Inflammatory macrophage treated with lipopolysaccharide for 4 hours (primary cell): ENCODE results near the gene CNTD1.

Experiments
- DNase-seq: peaks from one replicate; pipeline ENCODE4 v3.0.0-alpha.2; 2020

Gene CNTD1

DNA sequence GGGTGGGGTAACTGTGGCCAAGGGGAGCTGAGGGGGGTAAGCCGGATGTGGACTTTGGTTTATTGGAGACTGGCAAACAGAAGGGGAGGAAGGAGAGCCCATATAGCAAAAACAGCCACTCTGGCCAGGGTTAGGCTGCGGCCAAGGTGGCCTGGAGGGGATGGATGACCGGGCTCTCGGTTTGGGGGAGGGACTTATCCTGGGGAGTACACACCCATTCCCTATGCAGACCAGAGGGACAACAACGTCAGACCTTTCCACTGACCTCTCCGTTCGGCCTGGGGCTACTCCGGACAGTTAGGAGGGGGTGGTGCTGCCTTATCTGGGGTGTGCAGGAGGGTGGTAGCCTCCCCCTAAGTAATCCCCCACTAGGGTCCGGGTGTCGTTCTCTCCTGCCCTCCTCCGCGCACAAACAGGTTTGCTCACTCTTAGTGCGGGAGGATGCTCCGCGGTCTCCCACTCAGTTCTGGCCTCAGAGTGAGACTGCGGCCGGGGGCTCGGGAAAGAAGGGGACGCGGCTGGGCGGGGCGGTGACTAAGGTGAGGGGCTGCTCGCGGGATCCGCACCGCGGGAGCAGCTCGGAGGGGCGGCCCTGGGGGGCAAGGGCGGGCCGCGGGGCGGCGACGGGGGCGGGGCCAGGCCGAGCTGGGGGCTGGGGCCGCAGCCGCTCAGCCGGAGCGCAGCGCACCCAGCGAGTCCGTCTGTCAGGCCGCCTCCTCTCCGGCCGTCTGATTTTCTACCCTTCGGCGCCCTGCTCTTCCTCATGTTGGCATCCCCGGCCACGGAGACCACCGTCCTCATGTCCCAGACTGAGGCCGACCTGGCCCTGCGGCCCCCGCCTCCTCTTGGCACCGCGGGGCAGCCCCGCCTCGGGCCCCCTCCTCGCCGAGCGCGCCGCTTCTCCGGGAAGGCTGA, 18.5 kb upstream of the CNTD1 start, which contains the start of gene WNK4:
Gene WNK4, plus strand, starts transcription at position 675 of the 915 bp plus-strand sequence. Its CDS starts 89 bp downstream, at position 764.
- no peak for DNase-seq

DNA sequence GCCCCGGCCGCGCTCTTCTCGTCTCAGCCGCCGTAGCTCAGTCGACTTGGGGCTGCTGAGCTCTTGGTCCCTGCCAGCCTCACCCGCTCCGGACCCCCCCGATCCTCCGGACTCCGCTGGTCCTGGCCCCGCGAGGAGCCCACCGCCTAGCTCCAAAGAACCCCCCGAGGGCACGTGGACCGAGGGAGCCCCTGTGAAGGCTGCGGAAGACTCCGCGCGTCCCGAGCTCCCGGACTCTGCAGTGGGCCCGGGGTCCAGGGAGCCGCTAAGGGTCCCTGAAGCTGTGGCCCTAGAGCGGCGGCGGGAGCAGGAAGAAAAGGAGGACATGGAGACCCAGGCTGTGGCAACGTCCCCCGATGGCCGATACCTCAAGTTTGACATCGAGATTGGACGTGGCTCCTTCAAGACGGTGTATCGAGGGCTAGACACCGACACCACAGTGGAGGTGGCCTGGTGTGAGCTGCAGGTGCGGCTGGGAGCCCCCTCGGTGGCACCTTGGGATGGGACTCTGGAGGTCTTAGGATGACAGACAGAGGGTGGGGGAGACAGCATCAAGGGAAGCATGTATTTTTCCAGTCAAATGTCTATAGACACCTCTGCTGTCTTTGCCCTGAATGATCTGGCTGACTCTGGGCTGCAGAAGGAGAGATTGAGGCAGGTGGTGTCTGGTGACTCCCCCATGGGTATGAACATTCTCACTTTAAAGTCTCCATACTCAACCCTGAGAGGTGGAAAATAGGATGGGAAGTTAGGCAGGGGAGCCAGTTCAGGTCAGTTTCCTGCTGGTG, 17.6 kb upstream of the CNTD1 start:
- DNase-seq: no peak

GRCh38 chr17:42781639-42782165, 17.0 kb upstream of the CNTD1 start:
- DNase-seq: no peak

- no peak for DNase-seq
Measured at GRCh38 chr17:42782166-42783061, 16.2 kb upstream of the CNTD1 start.

GRCh38 chr17:42783062-42783790, 15.4 kb upstream of the CNTD1 start:
- no peak for DNase-seq

GRCh38 chr17:42783791-42784138, 14.9 kb upstream of the CNTD1 start:
- no peak for DNase-seq

DNA sequence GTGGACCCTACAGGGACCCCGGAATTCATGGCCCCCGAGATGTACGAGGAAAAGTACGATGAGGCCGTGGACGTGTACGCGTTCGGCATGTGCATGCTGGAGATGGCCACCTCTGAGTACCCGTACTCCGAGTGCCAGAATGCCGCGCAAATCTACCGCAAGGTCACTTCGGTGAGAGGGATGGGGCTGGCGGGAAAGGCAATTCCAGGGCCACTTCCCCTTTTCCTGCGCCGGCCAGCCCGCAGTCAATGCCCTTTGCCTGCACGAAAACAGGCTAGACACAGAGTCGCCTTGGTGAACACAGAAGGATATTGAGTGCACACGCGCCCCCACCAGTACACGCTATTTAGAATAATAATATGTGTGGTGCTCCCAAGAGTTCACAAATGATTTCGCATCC, 14.3 kb upstream of the CNTD1 start:
- DNase-seq: peak; percentile 23

- DNase-seq: no peak
Measured at GRCh38 chr17:42784811-42785592, 13.7 kb upstream of the CNTD1 start.

GRCh38 chr17:42787266-42787665, 11.4 kb upstream of the CNTD1 start:
- DNase-seq: no peak

DNA sequence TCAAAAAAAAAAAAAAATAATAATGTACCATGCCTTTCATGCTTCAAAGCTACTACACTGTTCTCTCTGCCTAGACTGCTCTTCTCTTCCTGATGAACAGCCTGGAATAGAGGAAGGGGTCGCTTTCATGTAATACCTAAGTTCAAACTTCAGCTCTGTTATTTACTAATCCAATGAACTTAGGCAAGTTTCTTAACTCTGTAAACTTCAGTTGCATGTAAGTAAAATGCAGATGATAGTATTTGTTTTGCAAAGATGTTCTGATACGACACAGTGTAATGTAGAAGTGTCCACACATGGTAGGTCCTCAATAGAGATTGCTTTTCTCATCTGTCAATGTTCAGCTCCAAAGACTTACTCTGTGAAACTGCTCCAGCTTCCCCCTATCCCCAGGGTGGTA, 6.7 kb upstream of the CNTD1 start:
- no peak for DNase-seq

DNA sequence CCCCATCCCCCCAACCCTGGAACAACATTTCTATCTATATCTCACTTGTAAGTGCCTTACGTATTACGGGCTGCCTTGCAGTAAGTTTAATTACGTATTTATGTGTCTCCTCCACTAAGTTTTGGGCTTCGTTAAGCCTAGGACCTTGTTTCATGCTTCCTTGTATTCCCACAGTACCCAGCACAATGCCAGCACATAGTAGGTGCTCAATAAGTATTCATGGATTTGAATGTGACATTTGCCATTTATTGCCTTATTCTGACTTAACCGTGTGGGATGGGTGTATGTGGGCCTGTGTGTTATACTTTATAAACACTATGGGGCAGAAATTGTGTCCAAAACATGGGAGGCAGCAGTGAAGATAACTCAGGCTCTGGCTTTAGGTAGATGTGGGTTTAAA, 6.1 kb upstream of the CNTD1 start:
- DNase-seq: no peak

DNA sequence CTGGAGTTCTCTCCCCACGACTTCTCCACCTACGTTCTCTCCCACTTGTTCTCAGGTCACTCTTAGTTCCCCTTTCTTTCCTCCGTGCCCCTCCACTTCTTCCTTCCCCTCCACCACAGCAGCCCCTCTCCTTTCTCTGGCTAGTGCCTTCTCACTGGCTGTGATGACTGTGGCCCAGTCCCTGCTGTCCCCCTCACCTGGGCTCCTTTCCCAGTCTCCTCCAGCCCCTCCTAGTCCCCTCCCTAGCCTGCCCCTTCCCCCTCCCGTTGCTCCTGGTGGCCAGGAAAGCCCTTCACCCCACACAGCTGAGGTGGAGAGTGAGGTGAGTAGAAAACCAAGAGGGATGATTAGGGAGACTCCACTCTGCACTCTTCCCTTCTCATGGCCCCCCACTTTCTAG, 3.6 kb upstream of the CNTD1 start:
- DNase-seq: no peak

DNA sequence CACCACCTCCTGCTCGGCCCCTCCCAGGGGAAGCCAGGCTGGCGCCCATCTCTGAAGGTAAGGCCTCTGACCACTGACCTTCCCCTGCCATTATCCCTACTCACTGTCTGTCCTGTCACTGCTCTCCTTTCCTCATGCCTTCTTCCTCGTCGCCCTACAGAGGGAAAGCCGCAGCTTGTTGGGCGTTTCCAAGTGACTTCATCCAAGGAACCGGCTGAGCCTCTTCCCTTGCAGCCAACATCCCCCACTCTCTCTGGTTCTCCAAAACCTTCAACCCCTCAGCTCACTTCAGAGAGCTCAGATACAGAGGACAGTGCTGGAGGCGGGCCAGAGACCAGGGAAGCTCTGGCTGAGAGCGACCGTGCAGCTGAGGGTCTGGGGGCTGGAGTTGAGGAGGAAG, 3.2 kb upstream of the CNTD1 start:
- no peak for DNase-seq

DNA sequence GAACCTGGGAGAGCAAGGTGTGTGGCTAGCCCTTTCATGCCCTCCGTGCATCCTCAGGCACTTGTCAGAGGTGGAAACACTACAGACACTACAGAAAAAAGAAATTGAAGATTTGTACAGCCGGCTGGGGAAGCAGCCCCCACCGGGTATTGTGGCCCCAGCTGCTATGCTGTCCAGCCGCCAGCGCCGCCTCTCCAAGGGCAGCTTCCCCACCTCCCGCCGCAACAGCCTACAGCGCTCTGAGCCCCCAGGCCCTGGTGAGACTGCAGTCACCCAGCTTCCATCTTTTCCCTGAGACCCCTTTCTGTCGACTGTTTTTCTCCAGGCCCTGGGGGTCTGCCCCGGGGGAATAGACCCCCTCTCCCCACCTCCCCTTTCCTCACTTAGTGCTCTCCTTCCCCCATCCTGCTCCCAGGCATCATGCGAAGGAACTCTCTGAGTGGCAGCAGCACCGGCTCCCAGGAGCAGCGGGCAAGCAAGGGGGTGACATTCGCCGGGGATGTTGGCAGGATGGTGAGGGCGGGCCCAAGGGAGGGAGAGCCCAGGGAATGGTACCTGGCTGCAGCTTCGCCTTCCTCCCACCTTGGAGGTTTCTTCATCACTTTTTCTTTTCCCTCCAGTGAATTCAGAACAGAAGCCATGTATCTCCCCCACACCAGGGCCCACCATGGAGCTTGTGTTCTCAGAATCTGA, 2.4 kb upstream of the CNTD1 start:
- DNase-seq: no peak

DNA sequence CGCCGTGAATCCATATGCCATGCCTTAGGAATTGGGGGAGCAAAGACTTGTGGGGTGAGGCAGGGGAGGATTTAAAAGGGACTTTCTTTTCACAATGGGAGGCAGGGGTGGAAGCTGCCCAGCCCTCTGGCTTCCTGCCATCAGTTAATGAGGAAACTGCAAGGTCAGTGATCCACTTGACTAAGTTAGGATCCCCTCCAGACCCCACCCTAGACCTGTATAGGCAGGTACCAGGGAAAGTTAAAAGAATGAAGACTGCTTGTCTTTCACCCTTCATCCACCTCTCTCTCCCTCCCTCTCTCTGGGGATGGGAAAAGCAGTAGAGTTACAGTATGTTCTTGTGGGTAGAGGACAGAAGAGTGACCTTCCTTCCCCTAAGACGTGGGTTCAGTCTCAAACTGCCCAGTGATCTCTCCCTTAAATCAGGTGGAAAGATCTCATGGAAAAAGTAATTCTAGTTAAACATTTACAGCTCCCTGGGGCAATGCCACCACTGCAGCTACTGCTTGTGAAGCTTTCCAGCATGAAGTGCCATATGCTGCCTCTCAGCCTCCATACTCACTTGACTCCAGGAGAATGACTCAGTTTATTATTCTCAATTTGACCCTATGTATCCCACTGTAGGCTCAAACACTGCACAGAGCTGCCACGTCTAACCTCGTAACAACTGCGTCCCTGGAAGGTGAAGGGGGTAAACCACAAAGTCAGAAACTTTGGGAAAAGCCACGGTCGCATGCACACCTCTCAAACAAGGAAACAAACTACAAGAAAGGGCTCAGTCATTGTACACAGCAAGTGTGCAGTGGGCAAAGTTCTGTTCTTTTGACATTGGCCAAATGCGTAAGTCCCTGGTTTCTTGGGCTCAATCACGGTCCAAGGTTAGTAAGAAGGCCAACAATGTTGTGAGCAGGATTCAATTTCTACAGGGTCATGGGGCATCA, 1.3 kb upstream of the CNTD1 start:
- DNase-seq: no peak

DNA sequence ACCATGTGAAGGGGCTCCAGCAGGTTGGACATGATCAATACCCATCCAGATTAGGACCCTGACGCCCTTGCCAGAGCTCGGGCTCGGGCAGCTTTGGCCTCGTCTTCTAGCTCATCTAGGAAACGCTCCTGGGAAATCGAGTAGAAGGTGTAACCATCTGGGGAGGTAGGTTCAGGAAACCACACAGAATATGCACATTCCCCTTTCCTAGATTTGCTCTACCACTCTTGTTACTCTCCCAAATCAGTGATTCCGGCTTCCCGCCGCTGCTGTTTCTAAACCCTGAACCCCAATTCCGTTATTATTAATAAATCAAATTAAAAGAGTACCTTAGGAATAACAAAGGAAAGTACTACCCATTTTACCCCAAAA, 664 bp upstream of the CNTD1 start:
- DNase-seq: no peak

GRCh38 chr17:42803074-42803883, 4.6 kb downstream of the CNTD1 start:
- DNase-seq: no peak

GRCh38 chr17:42804918-42805367, 6.3 kb downstream of the CNTD1 start:
- DNase-seq: no peak
